Lower leg skin (tissue), 4 donors: ENCODE measurements around the gene TMTC1. TPM values are rescaled to one million over a fixed set of nuclear protein-coding genes. Genes with fewer than 3 reads are reported as not detected.
A peak's percentile ranks its signal among the peaks of the same experiment; 100 is the strongest.
"Not testable (repeated sequence)": the region's sequence is repeated elsewhere in the genome, so short reads cannot be mapped to it uniquely, and the experiment has no call there.

ENCODE experiments used
- DNase-seq, 2 donors: peaks; one replicate each; pipeline ENCODE4 v3.0.0-alpha.2; 2019; ENCODE audit warnings: low spot score in 2 of 2
- H3K4me3 ChIP-seq: fragments of 200-600 bp; sonication (generic); 2 replicates; pipeline ENCODE4 v1.5.1; 2017; ENCODE audit warnings: mild to moderate bottlenecking, low read depth; ENCODE audit not compliant: poor library complexity, severe bottlenecking
- CTCF ChIP-seq, 3 donors: fragments of 450-650 bp; IDR thresholded peaks; one replicate each; pipeline ENCODE4 v1.5.1; 2016; ENCODE audit warnings: antibody characterized with exemption in 3 of 3, mild to moderate bottlenecking in 3 of 3, moderate library complexity in 2 of 3
- POLR2A ChIP-seq, 2 donors: fragments of 450-650 bp; IDR thresholded peaks; one replicate each; pipeline ENCODE4 v1.6.1; 2016 to 2017; ENCODE audit warnings: antibody characterized with exemption in 2 of 2, mild to moderate bottlenecking in 1 of 2, moderate library complexity in 1 of 2
- WGBS, 2 donors: methylation state at CpG; one replicate each; pipeline ENCODE4 v1.1.5; 2018; 5-methylcytosine and 5-hydroxymethylcytosine counted together
- intact Hi-C: fragments of 100-400 bp; cut with DNase I; formaldehyde crosslinking; loops from one replicate; pipeline ENCODE4 v1.15.0; 2023; ENCODE audit warnings: low total_unique reads
- total RNA-seq, 4 donors: library from RNA; depleted of rRNA; stranded (reverse); fragments of >200 nt; gene quantifications; one replicate each; pipeline ENCODE4 v1.1.0, GENCODE V29; 2016

The TMTC1 gene
- total RNA-seq, 4 donors from 2014 or later = 14.1 to 38.2 (median 18.5) TPM

GRCh38 chr12:29563071-29563470, 220.7 kb downstream of the TMTC1 start:
- intact Hi-C loops = no loop called here
- WGBS, 2 donors = 45 to 50% methylated on average over 1 of the region's 1 CpG
- no peak for DNase-seq
- TF ChIP-seq CTCF (IDR thresholded peaks at IDR 0.05) (no peak), POLR2A (IDR thresholded peaks at IDR 0.05) (no peak)
- no peak overlapping the region for H3K4me3 ChIP-seq

- intact Hi-C loops = no loop called here
- WGBS, 2 donors = 48% methylated on average over 4 of the region's 4 CpGs
- DNase-seq = peak in 1 of 2 donors; percentile 56
- TF ChIP-seq CTCF (IDR thresholded peaks at IDR 0.05) (no peak), POLR2A (IDR thresholded peaks at IDR 0.05) (no peak)
- no peak overlapping the region for H3K4me3 ChIP-seq
These were observed 221.5 kb downstream of the TMTC1 start for GRCh38 chr12:29562110-29562804.

- intact Hi-C loops = no loop called here
- 36 to 45% methylated on average over 3 of the region's 3 CpGs for WGBS, 2 donors
- DNase-seq = no peak
- TF ChIP-seq POLR2A (IDR thresholded peaks at IDR 0.05) (no peak), CTCF (IDR thresholded peaks at IDR 0.05) (no peak)
- H3K4me3 ChIP-seq = no peak overlapping the region
These were observed 222.1 kb downstream of the TMTC1 start for GRCh38 chr12:29561664-29562071.

- 57 to 62% methylated on average over 4 of the region's 4 CpGs for WGBS, 2 donors
- intact Hi-C loops = no loop called here
- H3K4me3 ChIP-seq = no peak overlapping the region
- TF ChIP-seq CTCF (IDR thresholded peaks at IDR 0.05) (no peak), POLR2A (IDR thresholded peaks at IDR 0.05) (no peak)
- no peak for DNase-seq
These were observed 224.5 kb downstream of the TMTC1 start for GRCh38 chr12:29559198-29559597.

- no peak overlapping the region for H3K4me3 ChIP-seq
- TF ChIP-seq POLR2A (IDR thresholded peaks at IDR 0.05) (no peak), CTCF (IDR thresholded peaks at IDR 0.05) (no peak)
- DNase-seq = no peak
- intact Hi-C loops = no loop called here
These were observed 227.4 kb downstream of the TMTC1 start for GRCh38 chr12:29556363-29556762.

- intact Hi-C loops, H3K4me3 ChIP-seq, DNase-seq: not testable (repeated sequence)
- WGBS, 2 donors = 89 to 90% methylated on average over 2 of the region's 2 CpGs
These were observed 228.3 kb downstream of the TMTC1 start for GRCh38 chr12:29555451-29555850.
